K562 (cell line): ENCODE data around the gene FMO3. TPM values are rescaled to one million over a fixed set of nuclear protein-coding genes. Genes with fewer than 3 reads are reported as not detected.

Source experiments
- ATAC-seq: fragments of 200-7000 bp; cut with Tn5 transposase; 3 replicates; pipeline ENCODE4 v1.9.1; 2020; ENCODE audit warnings: moderate library complexity
- BruUV-seq: library from RNA; stranded (reverse); fragments of 400-500 nt; replicated peaks from 2 replicates; lab custom pipeline; 2021; lab: Mats Ljungman, UMichigan
- CTCF ChIA-PET: fragments of 300-600 bp; formaldehyde crosslinking; extraction: SDS; loops from one replicate; lab custom pipeline; 2021; ENCODE audit warnings: low intra/inter-chr PET ratio; lab: Yijun Ruan, JAX
- POLR2A ChIA-PET: fragments of 300-600, 350-650 bp; sonication (Branson Sonifier 250); formaldehyde crosslinking; extraction: SDS; loops from one replicate; lab custom pipeline; 2021; ENCODE audit warnings: antibody characterized with exemption, inconsistent platforms; lab: Yijun Ruan, JAX
- DNase-seq, 4 experiments: peaks; one replicate each; pipeline versions ENCODE4 v3.0.0 to v3.0.0-alpha.2; 2011 to 2018; ENCODE audit warnings: low spot score in 3 of 4, mixed read lengths in 3 of 4; ENCODE audit errors: extremely low read depth in 1 of 4
- FAIRE-seq: peaks from 2 replicates; lab custom pipeline; 2011; peaks lifted over from hg19 to GRCh38; lab: Jason Lieb, UNC
- H2AFZ ChIP-seq: 2 replicates; pipeline ENCODE4 v1.6.0; 2011; ENCODE audit warnings: low read depth, low read length, control low read depth, inconsistent platforms
- H3K27ac ChIP-seq: fragments of 200-600 bp; 3 replicates; pipeline ENCODE4 v1.8.0; 2011; ENCODE audit warnings: low read depth, mild to moderate bottlenecking, control low read depth, inconsistent platforms, low read length, moderate library complexity, mixed read lengths; ENCODE audit errors: extremely low read depth
- H3K27me3 ChIP-seq, 2 experiments: fragments of 300-600 bp in 1 of 2; 2 replicates in 1 of 2; 3 replicates in 1 of 2; pipeline versions ENCODE4 v1.6.0 to v1.8.0; 2011; ENCODE audit warnings: inconsistent platforms in 2 of 2, low read length in 2 of 2, mild to moderate bottlenecking in 1 of 2, mixed read lengths in 1 of 2, moderate library complexity in 1 of 2; ENCODE audit not compliant: control insufficient read depth in 2 of 2, insufficient read depth in 2 of 2
- H3K36me3 ChIP-seq: fragments of 300-600 bp; 3 replicates; pipeline ENCODE4 v1.8.0; 2011; ENCODE audit warnings: mild to moderate bottlenecking, low read length, inconsistent platforms; ENCODE audit not compliant: control insufficient read depth, insufficient read depth
- H3K4me1 ChIP-seq, 2 experiments: fragments of 200-600 bp in 1 of 2; replicated peaks in 1 of 2; 2 replicates in 1 of 2; 3 replicates in 1 of 2; pipeline versions ENCODE4 v1.5.1 to v1.8.0; 2011; ENCODE audit warnings: inconsistent platforms in 2 of 2, low read length in 2 of 2, mild to moderate bottlenecking in 1 of 2, mixed read lengths in 1 of 2, moderate library complexity in 1 of 2; ENCODE audit not compliant: control insufficient read depth in 2 of 2, insufficient read depth in 2 of 2
- H3K4me2 ChIP-seq: 2 replicates; pipeline ENCODE4 v1.6.1; 2011; ENCODE audit warnings: low read length, control low read depth, inconsistent platforms, mixed read lengths; ENCODE audit not compliant: insufficient read depth
- H3K4me3 ChIP-seq: fragments of 200-600 bp; sonication (generic), shearing (Covaris generic); 2 replicates; pipeline ENCODE4 v1.5.1; 2016; ENCODE audit warnings: control low read depth, inconsistent platforms
- H3K79me2 ChIP-seq: fragments of 200-600 bp; 3 replicates; pipeline ENCODE4 v1.8.0; 2011; ENCODE audit warnings: low read length, inconsistent platforms; ENCODE audit not compliant: control insufficient read depth, insufficient read depth
- H3K9ac ChIP-seq, 2 experiments: 2 replicates each; pipeline versions ENCODE4 v1.6.0 to v1.6.1; 2011; ENCODE audit warnings: low read depth in 2 of 2, low read length in 2 of 2, control low read depth in 1 of 2, inconsistent platforms in 1 of 2, mild to moderate bottlenecking in 1 of 2, mixed read lengths in 1 of 2; ENCODE audit not compliant: insufficient read depth in 1 of 2
- H3K9me1 ChIP-seq: one replicate; pipeline ENCODE4 v1.6.0; 2011; ENCODE audit warnings: inconsistent platforms, mild to moderate bottlenecking, low read length, moderate library complexity; ENCODE audit not compliant: control insufficient read depth, insufficient read depth
- H3K9me3 ChIP-seq: replicated peaks from 2 replicates; pipeline ENCODE4 v1.5.1; 2011; ENCODE audit warnings: low read depth, low read length, inconsistent platforms; ENCODE audit not compliant: control insufficient read depth, insufficient read depth
- H4K20me1 ChIP-seq: replicated peaks from 2 replicates; pipeline ENCODE4 v1.6.1; 2011; ENCODE audit warnings: low read length, inconsistent platforms, mixed read lengths; ENCODE audit not compliant: control insufficient read depth, insufficient read depth
- BRCA1 ChIP-seq, 2 experiments: fragments of 450-650 bp in 1 of 2; sonication (generic) in 1 of 2; formaldehyde crosslinking in 1 of 2; IDR thresholded peaks; 2 replicates each; pipeline versions ENCODE4 v1.5.0 to v1.6.1; 2017 to 2020; ENCODE audit warnings: mild to moderate bottlenecking in 1 of 2, missing genetic modification reagents in 1 of 2
- CBX2 ChIP-seq: fragments of 200-600 bp; sonication (generic); IDR thresholded peaks from one replicate; pipeline ENCODE4 v1.6.1; 2012; ENCODE audit warnings: mild to moderate bottlenecking, low read length, inconsistent platforms; ENCODE audit not compliant: insufficient read depth, poor library complexity, severe bottlenecking
- DEAF1 ChIP-seq: fragments of 450-650 bp; formaldehyde crosslinking; IDR thresholded peaks from 2 replicates; pipeline ENCODE4 v1.4.0; 2020; ENCODE audit warnings: mild to moderate bottlenecking, moderate library complexity
- ELF4 ChIP-seq: fragments of 450-650 bp; formaldehyde crosslinking; IDR thresholded peaks from 2 replicates; pipeline ENCODE4 v1.4.0; 2022; ENCODE audit warnings: missing genetic modification characterization
- GABPA ChIP-seq: fragments of 200-800 bp; sonication (Bioruptor generic); conservative IDR thresholded peaks from 2 replicates; pipeline ENCODE4 v1.6.1; 2016; ENCODE audit warnings: low read depth, missing genetic modification characterization, missing compliant biosample characterization
- HMG20B ChIP-seq: fragments of 250-450 bp; sonication (Bioruptor Pico); IDR thresholded peaks from 2 replicates; pipeline ENCODE4 v1.5.0; 2021; ENCODE audit warnings: mild to moderate bottlenecking
- SPI1 ChIP-seq: IDR thresholded peaks from 2 replicates; pipeline ENCODE4 v1.6.1; 2011; ENCODE audit warnings: low read depth, low read length, control low read depth, borderline replicate concordance
- SRSF9 ChIP-seq: fragments of 200-400 bp; formaldehyde crosslinking; IDR thresholded peaks from 2 replicates; pipeline ENCODE4 v1.6.1; 2017; ENCODE audit warnings: low read depth, low read length, borderline replicate concordance
- THRB ChIP-seq: fragments of 450-650 bp; formaldehyde crosslinking; conservative IDR thresholded peaks from 2 replicates; pipeline ENCODE4 v1.4.0; 2022; ENCODE audit warnings: mild to moderate bottlenecking, missing genetic modification characterization
- ZKSCAN8 ChIP-seq: fragments of 200-800 bp; sonication (Bioruptor generic); IDR thresholded peaks from 2 replicates; pipeline ENCODE4 v1.6.1; 2016; ENCODE audit warnings: missing genetic modification characterization, missing compliant biosample characterization
- ZNF121 ChIP-seq: sonication (generic); formaldehyde crosslinking; conservative IDR thresholded peaks from 2 replicates; pipeline ENCODE4 v1.8.0; 2022; ENCODE audit warnings: missing genetic modification reagents
- ZNF24 ChIP-seq: fragments of 450-650 bp; IDR thresholded peaks from 2 replicates; pipeline ENCODE4 v1.6.1; 2016
- WGBS: fragments of 100-300 bp; shearing (Covaris generic); methylation state at CpG from one replicate; pipeline ENCODE4 v1.1.6; 2016; ENCODE audit warnings: low coverage, mixed read lengths; ENCODE audit not compliant: insufficient coverage; ENCODE audit errors: missing lambda C conversion rate; 5-methylcytosine and 5-hydroxymethylcytosine counted together
- in situ Hi-C: fragments of 300-500 bp; cut with MboI; formaldehyde crosslinking; loops from 4 replicates; pipeline ENCODE4 v1.15.0; 2018; ENCODE audit warnings: inconsistent platforms, mixed read lengths
- intact Hi-C: fragments of 100-400 bp; cut with micrococcal nuclease; formaldehyde crosslinking; loops from 2 replicates; pipeline ENCODE4 v1.14.2; 2022
- polyA plus RNA-seq, 8 experiments: library from polyadenylated mRNA; depleted of rRNA in 4 of 8; stranded (reverse) in 5 of 8; unstranded in 3 of 8; fragments of >200 nt; fragmentation: Nextera tagmentation in 2 of 8; fragmentation: Illumina TruSeq in 1 of 8; extraction: Ambion mirVana in 2 of 8; extraction: Trizol in 1 of 8; gene quantifications; 2 replicates each; pipeline versions ENCODE4 v1.2.1 to v1.2.3, GENCODE V29; 2011 to 2014; ENCODE audit warnings: inconsistent platforms in 1 of 8, missing spikeins in 1 of 8
- total RNA-seq, 7 experiments: library from RNA; depleted of rRNA in 6 of 7; stranded (reverse); fragments of >200 nt in 6 of 7; fragmentation: Illumina TruSeq in 2 of 7; extraction: Trizol in 2 of 7; gene quantifications; 2 replicates each; pipeline versions ENCODE4 v1.2.1 to v1.2.3, GENCODE V29; 2011 to 2021; ENCODE audit warnings: low replicate concordance in 1 of 7
- TF ChIP-seq, protein P1 (sequence below): fragments of 250-450 bp; sonication (Bioruptor Pico); IDR thresholded peaks from 2 replicates; pipeline ENCODE4 v1.9.0; 2021; ENCODE audit warnings: mild to moderate bottlenecking
- TF ChIP-seq, protein P2 (sequence below): fragments of 450-650 bp; IDR thresholded peaks from 2 replicates; pipeline ENCODE4 v1.6.1; 2016; ENCODE audit warnings: borderline replicate concordance
- TF ChIP-seq, protein P3 (sequence below): fragments of 450-650 bp; IDR thresholded peaks from 2 replicates; pipeline ENCODE4 v1.6.1; 2016; ENCODE audit warnings: missing biosample characterization, missing genetic modification characterization
- TF ChIP-seq, protein P4 (sequence below): fragments of 250-450 bp; sonication (Bioruptor Pico); IDR thresholded peaks from 2 replicates; pipeline ENCODE4 v1.5.0; 2021

FMO3 gene
- total and polyA plus RNA-seq, 9 of the 15 experiments (the other 6 are each of a cell fraction or from before 2014, with no cell fraction given) = not detected

DNA sequence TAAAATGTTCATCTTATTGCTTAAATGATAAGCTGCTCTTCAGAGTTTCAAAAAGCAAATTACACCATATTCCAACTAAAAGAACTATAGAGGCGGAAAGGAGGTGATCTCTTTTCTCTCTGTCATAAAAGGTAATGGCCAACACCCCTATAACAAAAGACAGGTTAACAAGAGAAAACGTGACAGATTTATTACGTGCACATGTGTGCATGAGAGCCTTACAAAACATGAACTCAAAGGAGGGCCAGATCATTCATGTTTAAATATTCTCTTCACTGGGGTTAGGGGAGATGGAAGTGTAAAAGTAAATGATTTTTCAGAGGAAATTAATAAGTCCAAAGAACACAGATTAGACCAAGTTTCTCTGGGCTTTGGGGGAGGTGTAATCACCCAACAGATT, 67.8 kb downstream of the FMO3 start:
- intact Hi-C loops = no loop called here
- no TSS peak for BruUV-seq
- no peak for FAIRE-seq
- TF ChIP-seq, protein P1, sequence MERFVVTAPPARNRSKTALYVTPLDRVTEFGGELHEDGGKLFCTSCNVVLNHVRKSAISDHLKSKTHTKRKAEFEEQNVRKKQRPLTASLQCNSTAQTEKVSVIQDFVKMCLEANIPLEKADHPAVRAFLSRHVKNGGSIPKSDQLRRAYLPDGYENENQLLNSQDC = no peak
- TF ChIP-seq, protein P2, sequence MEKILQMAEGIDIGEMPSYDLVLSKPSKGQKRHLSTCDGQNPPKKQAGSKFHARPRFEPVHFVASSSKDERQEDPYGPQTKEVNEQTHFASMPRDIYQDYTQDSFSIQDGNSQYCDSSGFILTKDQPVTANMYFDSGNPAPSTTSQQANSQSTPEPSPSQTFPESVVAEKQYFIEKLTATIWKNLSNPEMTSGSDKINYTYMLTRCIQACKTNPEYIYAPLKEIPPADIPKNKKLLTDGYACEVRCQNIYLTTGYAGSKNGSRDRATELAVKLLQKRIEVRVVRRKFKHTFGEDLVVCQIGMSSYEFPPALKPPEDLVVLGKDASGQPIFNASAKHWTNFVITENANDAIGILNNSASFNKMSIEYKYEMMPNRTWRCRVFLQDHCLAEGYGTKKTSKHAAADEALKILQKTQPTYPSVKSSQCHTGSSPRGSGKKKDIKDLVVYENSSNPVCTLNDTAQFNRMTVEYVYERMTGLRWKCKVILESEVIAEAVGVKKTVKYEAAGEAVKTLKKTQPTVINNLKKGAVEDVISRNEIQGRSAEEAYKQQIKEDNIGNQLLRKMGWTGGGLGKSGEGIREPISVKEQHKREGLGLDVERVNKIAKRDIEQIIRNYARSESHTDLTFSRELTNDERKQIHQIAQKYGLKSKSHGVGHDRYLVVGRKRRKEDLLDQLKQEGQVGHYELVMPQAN = no peak
- TF ChIP-seq ZNF24 (no peak), DEAF1 (no peak), ZKSCAN8 (CRISPR knock-in tag) (no peak), SRSF9 (no peak), HMG20B (CRISPR knock-in tag) (no peak), THRB (CRISPR knock-in tag) (no peak), ELF4 (CRISPR knock-in tag) (no peak), CBX2 (no peak), SPI1 (no peak), GABPA (tag) (no peak), BRCA1 (IDR thresholded peaks at IDR 0.05) (no peak), BRCA1 (CRISPR knock-in tag; IDR thresholded peaks at IDR 0.05) (no peak), ZNF121 (CRISPR knock-in tag) (no peak)
- TF ChIP-seq, protein P3, sequence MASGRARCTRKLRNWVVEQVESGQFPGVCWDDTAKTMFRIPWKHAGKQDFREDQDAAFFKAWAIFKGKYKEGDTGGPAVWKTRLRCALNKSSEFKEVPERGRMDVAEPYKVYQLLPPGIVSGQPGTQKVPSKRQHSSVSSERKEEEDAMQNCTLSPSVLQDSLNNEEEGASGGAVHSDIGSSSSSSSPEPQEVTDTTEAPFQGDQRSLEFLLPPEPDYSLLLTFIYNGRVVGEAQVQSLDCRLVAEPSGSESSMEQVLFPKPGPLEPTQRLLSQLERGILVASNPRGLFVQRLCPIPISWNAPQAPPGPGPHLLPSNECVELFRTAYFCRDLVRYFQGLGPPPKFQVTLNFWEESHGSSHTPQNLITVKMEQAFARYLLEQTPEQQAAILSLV (tag) = no peak
- TF ChIP-seq, protein P4, sequence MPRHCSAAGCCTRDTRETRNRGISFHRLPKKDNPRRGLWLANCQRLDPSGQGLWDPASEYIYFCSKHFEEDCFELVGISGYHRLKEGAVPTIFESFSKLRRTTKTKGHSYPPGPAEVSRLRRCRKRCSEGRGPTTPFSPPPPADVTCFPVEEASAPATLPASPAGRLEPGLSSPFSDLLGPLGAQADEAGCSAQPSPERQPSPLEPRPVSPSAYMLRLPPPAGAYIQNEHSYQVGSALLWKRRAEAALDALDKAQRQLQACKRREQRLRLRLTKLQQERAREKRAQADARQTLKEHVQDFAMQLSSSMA (CRISPR knock-in tag) = no peak

More for the DNA sequence above, 67.8 kb downstream of the FMO3 start:
- no peaks in the 10 kb centered on the region; the same call in 1 of the 2 replicates for H3K9me3 ChIP-seq
- no peaks in the 10 kb centered on the region for H3K9me1 ChIP-seq
- ATAC-seq (no peak), DNase-seq (no peak)
- H3K9ac ChIP-seq = no peak overlapping the region
- H3K4me3 ChIP-seq = no peak overlapping the region
- no peaks in the 10 kb centered on the region for H3K36me3 ChIP-seq
- no peak overlapping the region for H3K27ac ChIP-seq
- H3K27me3 ChIP-seq = no peaks in the 10 kb centered on the region
- no peaks in the 10 kb centered on the region for H4K20me1 ChIP-seq
- CTCF ChIA-PET = no interaction called here
- no peak overlapping the region for H3K4me2 ChIP-seq
- no peak overlapping the region for H2AFZ ChIP-seq
- POLR2A ChIA-PET = no interaction called here
- 2% methylated on average over 3 of the region's 3 CpGs for WGBS
- no peaks in the 10 kb centered on the region for H3K79me2 ChIP-seq
- no peaks in the 10 kb centered on the region for H3K4me1 ChIP-seq
- in situ Hi-C loops = no loop called here
